Stimulated activated CD4-positive, alpha-beta T cell treated with anti-CD3 and anti-CD28 coated beads, Interleukin-15, amount 100 ng/mL, for 1 hour (primary cell): ENCODE results near the gene CLEC18B.
A peak's percentile ranks its signal among the peaks of the same experiment; 100 is the strongest.
"Not testable (repeated sequence)": the region's sequence is repeated elsewhere in the genome, so short reads cannot be mapped to it uniquely, and the experiment has no call there.

Source experiments
- DNase-seq, 2 donors: peaks; one replicate each; pipeline ENCODE4 v3.0.0-alpha.2; 2020; ENCODE audit warnings: low read depth in 1 of 2, low spot score in 1 of 2

CLEC18B gene

GRCh38 chr16:74446866-74447265, 25.6 kb upstream of the CLEC18B start:
- DNase-seq, result no peak

DNA sequence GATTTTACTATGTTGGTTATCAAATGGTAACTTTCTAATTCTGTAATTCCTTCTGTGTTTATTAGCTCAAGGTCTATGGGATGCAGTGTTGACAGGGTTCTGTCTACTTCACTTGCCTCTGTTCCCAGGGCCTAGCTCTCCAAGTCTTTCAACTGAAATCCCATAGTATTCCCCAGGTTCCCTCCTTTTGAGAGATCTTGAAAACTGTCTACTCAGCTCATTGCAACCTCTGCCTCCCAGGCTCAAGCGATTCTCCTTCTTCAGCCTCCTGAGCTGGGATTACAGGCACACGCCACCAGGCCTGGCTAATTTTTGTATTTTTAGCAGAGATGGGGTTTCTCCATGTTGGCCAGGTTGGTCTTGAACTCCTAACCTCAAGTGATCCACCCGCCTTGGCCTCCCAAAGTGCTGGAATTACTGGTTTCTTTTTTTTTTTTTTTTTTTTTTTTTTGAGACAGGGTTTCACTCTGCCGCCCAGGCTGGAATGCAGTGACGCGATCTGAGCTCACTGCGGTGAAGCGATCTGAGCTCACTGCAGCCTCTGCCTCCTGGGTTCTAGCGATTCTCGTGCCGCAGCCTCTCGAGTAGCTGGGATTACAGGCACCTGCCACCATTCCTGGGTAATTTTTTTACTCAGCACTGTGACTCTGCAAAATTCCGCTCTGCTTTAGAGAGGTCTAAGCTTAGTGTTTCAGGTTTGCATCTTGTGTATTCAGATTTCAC, 22.5 kb upstream of the CLEC18B start:
- not testable (repeated sequence) for DNase-seq

DNA sequence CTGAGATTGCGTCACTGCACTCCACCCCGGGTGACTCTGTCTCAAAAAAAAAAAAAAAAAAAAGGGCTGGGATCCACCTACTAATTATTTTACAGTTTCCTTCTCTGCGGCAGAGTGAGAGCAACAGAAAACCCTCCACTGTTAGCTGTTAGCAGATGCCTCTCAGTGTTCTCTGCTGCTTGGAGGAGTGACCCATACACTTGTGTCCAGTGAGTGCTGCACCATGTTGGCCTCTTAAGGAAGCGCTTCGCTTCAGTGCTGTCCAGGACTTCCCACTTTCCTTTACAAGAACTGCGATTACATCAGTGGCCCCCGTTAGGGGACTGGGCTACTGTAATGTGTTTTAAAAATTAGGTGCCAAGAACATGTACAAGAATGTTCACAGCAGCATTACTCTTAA, 18.4 kb upstream of the CLEC18B start:
- no peak for DNase-seq

- DNase-seq, result no peak
These were observed 17.3 kb upstream of the CLEC18B start for GRCh38 chr16:74438492-74438979.

DNA sequence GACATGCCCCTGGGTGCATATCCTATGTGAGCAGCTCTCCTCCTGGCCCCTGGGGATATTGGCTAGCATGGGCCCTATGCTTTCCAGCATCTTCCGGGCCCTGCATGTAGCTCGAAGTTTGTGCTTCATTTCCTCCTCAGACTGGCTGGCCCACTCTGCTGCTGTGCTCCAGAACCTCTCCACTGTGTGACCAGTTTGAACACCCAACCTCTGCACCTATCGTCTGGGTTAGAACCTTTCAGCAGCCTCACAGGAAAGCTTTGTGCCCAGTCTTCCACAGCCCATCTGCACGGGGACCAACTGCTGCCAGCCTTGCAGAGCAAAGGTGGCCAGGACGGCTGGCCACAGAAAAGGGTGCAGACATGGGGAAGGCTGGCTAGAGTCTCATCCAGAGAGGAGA, 10.2 kb upstream of the CLEC18B start:
- DNase-seq, result no peak

DNA sequence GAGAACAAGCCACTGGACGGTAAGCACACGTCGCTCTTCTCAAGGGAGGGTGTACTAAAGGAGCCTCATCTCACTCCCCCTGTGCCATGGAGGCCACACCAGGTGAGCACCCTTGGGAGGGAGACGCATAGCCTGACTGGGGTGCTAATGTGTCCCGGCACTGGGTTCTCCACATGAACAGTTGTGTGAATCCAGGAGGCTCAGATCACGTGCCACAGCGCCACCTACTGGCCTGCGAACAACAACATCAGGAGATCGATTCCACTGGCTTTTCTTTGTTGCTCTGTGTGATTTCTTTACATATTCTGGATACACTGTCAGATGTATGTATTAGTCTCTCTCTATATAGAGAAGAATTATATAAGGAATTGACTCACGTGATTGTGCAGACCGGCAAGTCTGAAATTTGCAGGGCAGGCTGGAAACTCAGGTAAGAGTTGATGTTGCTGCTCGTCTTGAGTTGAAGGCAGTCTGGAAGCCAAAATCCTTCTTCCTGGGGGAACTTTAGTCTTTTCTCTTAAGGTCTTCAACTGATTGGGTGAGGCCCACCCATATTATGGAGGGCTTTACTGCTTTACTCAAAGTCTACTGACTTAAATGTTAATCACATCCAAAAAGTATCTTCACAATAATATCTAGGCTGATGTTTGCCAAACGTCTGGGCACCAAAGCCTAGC, 8.9 kb upstream of the CLEC18B start:
- DNase-seq, result peak; percentile 24 to 28

DNA sequence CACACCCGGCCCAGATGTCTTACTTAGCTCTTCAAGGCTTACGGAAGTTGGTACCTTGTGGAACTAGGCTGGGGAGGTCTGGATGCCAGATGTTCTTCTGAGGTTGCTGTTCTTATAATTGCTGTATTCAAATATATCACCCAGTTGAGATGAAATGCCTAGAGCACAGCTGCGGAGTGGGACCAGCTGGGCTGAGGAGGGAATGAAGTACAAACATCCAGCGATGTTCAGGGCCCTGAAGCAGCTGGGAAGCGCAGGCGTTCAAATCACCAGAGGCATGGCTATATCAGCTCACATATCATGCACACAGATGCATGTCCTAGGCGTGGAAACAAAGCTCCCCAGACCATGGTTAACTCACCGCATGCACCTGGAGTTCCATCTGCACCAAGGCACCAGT, 7.2 kb upstream of the CLEC18B start:
- DNase-seq, result not testable (repeated sequence)

DNA sequence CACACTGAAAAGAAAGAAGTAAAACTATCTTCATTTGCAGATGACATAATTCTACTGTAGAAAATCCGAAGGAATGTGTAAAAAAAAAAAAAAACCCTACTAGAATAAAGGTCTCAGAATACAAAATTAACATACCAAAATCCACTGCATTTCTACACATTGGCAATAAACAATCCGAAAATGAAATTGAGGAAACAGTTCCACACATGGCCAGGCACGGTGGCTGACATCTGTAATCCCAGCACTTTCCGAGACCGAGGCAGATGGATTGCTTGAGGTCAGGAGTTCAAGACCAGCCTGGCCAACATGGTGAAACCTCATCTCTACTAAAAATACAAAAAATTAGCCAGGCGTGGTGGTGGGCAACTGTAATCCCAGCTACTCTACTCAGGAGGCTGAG, 4.5 kb upstream of the CLEC18B start:
- DNase-seq, result not testable (repeated sequence)

GRCh38 chr16:74423721-74424120, 2.4 kb upstream of the CLEC18B start:
- not testable (repeated sequence) for DNase-seq

DNA sequence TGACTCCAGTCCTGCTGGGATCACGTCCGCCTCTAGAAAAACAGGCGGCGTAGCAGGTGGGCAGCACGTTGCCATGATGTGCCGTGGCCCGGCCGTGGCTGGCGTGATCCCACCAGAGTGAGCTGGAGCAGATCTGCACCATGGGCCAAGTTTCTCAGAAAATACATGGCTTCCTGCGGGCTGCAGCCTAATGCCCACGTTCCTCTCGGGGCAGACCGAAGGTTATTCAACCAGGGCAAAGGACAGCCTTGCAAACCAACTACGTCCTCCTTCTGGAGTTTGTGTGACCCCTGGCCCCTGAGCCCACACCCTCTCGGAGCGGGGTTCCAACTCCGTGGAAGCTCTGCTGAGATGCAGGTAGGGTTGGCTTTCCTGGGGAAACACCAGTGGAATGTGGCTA, 808 bp upstream of the CLEC18B start:
- not testable (repeated sequence) for DNase-seq

GRCh38 chr16:74421482-74421785, 156 bp upstream of the CLEC18B start:
- DNase-seq, result not testable (repeated sequence)

- DNase-seq, result not testable (repeated sequence)
These were observed 1.5 kb downstream of the CLEC18B start for GRCh38 chr16:74419811-74420210.

- not testable (repeated sequence) for DNase-seq
These were observed 3.4 kb downstream of the CLEC18B start for GRCh38 chr16:74417897-74418296.

DNA sequence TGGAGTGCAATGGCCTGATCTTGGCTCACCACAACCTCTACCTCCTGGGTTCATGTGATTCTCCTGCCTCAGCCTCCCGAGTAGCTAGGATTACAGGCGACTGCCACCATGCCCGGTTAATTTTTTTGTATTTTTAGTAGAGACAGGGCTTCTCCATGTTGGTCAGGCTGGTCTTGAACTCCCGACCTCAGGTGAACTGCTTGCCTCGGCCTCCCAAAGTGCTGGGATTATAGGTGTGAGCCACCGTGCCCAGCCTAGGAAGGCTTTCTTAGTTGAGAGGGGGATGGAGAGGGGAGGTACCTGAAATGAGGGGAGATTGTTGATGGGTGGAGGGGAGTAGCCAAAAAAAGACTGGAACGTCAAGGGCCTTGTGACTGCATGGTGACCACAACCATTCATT, 7.4 kb downstream of the CLEC18B start:
- not testable (repeated sequence) for DNase-seq

DNA sequence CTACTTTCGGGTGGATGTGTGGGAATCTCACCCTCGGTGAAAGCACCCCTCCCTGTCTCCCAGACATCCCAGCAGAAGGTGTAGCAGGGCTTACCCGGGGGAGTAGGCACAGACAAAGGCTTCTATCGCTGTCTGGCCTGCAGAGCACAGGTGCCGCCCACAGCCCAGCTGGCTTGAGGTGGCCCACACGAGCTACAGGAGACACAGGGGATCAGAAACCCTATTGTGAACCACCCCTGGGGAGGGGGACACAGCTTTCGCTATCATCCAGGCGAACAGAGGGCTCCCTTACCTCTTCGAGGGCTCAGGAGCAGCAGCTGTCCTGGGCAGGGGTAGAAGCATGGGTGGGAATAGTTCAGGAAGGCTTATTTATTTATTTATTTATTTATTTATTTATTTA, 7.8 kb downstream of the CLEC18B start:
- DNase-seq, result not testable (repeated sequence)

DNA sequence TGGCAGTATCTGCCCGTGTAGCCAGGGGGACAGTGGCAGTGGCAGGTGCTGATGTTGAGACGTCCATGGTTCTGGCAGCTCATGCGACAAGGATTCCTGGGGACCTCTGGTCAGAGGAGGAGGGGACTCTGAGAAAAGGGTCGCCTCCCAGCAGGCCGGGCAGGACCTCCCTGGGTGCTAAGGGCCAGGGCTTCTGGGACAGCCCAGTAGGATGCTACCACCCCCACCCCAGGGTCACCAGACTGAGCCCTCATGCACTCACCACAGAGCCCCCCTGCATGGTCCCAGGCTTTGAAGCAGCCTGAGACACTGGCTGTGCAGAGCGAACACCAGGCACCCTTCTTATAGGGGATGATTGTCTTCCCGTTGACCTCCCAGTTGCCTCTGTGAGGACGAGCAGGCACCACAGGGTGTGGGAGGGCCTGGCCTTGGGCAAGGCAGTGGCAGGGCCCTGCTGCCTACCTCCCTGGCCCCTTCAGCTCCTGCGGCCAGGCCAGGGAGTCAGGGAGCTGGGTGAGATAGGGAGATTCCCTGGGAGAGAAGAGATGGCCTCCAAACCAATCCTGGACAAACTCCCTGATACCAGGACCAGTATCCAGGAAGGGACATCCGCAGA, 8.4 kb downstream of the CLEC18B start:
- not testable (repeated sequence) for DNase-seq

GRCh38 chr16:74412138-74412774, 9.0 kb downstream of the CLEC18B start:
- DNase-seq, result not testable (repeated sequence)

- DNase-seq, result not testable (repeated sequence)
These were observed 10.3 kb downstream of the CLEC18B start for GRCh38 chr16:74410981-74411380.

GRCh38 chr16:74410057-74410957, 11.0 kb downstream of the CLEC18B start:
- not testable (repeated sequence) for DNase-seq

- DNase-seq, result not testable (repeated sequence)
These were observed 11.9 kb downstream of the CLEC18B start for GRCh38 chr16:74409185-74409981.
